SU-DHL-6 (cell line): ENCODE data around the gene TBC1D5.
A peak's percentile ranks its signal among the peaks of the same experiment; 100 is the strongest.
"Not testable (repeated sequence)": the region's sequence is repeated elsewhere in the genome, so short reads cannot be mapped to it uniquely, and the experiment has no call there.

Experiments
- H2AFZ ChIP-seq: fragments of 200-600 bp; sonication (generic); 2 replicates; pipeline ENCODE4 v1.6.1; 2014; ENCODE audit warnings: low read depth, mild to moderate bottlenecking, moderate library complexity, mixed read lengths, antibody characterized with exemption, low read length; ENCODE audit not compliant: severe bottlenecking
- H3F3A ChIP-seq: fragments of 200-600 bp; shearing (Covaris generic); 2 replicates; pipeline ENCODE4 v1.6.0; 2016; ENCODE audit warnings: antibody characterized with exemption, mild to moderate bottlenecking; ENCODE audit not compliant: insufficient read depth
- H3K27ac ChIP-seq: fragments of 200-600 bp; sonication (generic); 2 replicates; pipeline ENCODE4 v1.5.1; 2016; ENCODE audit warnings: low read depth, mild to moderate bottlenecking, low read length, moderate library complexity, mixed read lengths
- H3K27me3 ChIP-seq: fragments of 200-600 bp; sonication (generic), shearing (Covaris generic); 2 replicates; pipeline ENCODE4 v1.6.0; 2014; ENCODE audit warnings: mild to moderate bottlenecking, low read length
- H3K36me3 ChIP-seq: fragments of 200-600 bp; sonication (generic); 2 replicates; pipeline ENCODE4 v1.6.1; 2014; ENCODE audit warnings: mild to moderate bottlenecking, low read length, mixed read lengths
- H3K4me2 ChIP-seq: fragments of 300-600, 200-600 bp; shearing (Covaris generic), sonication (generic); 2 replicates; pipeline ENCODE4 v1.6.0; 2014; ENCODE audit warnings: low read length, low read depth, mild to moderate bottlenecking; ENCODE audit not compliant: poor library complexity, severe bottlenecking
- H3K4me3 ChIP-seq: fragments of 200-600 bp; sonication (generic); 2 replicates; pipeline ENCODE4 v1.5.1; 2014; ENCODE audit warnings: antibody characterized with exemption, low read length, mild to moderate bottlenecking, mixed read lengths; ENCODE audit not compliant: insufficient read depth, poor library complexity, severe bottlenecking
- H3K79me2 ChIP-seq: fragments of 200-600 bp; sonication (generic); 2 replicates; pipeline ENCODE4 v1.6.1; 2014; ENCODE audit warnings: mild to moderate bottlenecking, low read length, moderate library complexity; ENCODE audit not compliant: insufficient read depth
- H3K9ac ChIP-seq: fragments of 200-600 bp; sonication (generic); 2 replicates; pipeline ENCODE4 v1.7.0; 2014; ENCODE audit warnings: mild to moderate bottlenecking, low read length
- H3K9me2 ChIP-seq: fragments of 200-600 bp; sonication (generic); replicated peaks from 2 replicates; pipeline ENCODE4 v1.6.1; 2014; ENCODE audit warnings: low read length; ENCODE audit not compliant: insufficient read depth
- H3K9me3 ChIP-seq: fragments of 200-600 bp; sonication (generic); 2 replicates; pipeline ENCODE4 v1.6.1; 2014; ENCODE audit warnings: low read length, mixed read lengths; ENCODE audit not compliant: insufficient read depth
- H4K20me1 ChIP-seq: fragments of 200-600 bp; sonication (generic); 2 replicates; pipeline ENCODE4 v1.6.1; 2014; ENCODE audit warnings: low read depth, mild to moderate bottlenecking, antibody characterized with exemption, low read length, moderate library complexity, mixed read lengths
- EZH2phosphoT487 ChIP-seq: fragments of 200-600 bp; sonication (generic), shearing (Covaris generic); conservative IDR thresholded peaks from 2 replicates; pipeline ENCODE4 v1.6.1; 2018; ENCODE audit warnings: mild to moderate bottlenecking, antibody characterized with exemption, low read length, moderate library complexity, mixed read lengths
- TF ChIP-seq, protein P1 (sequence below): fragments of 200-600 bp; sonication (generic); IDR thresholded peaks from one replicate; pipeline ENCODE4 v1.5.1; 2017; ENCODE audit warnings: antibody characterized with exemption, mild to moderate bottlenecking, low read length, moderate library complexity; ENCODE audit not compliant: insufficient read depth, poor library complexity, severe bottlenecking

TBC1D5 gene

DNA sequence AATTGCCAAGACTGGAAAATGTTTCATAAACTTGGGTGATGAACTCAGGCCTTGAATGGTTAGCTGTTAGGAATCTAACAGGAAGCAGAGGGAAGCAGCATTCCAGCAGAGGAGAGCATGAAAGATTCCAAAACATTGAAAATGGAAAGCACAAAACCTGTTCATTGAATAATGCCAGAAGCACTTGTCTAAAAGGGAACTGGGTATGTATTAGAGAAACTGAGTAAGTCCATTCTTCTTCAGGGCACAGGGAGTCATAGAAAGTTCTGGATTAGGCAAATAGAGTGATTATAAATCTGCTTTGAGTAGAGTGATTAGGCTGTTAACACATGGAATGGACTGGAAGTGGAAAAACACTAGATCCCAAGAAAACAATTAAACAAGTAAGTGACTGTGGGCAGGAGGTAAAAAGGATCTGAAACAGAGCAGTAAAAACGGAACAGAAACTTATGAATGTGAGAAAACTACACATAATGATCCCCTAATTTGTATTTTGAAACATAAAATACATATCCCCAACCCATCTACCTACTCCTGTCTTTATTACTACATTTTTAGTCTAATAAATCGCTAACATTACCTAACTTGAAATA is 343.4 kb downstream of the TBC1D5 start:
- H3K79me2 ChIP-seq: no peaks in the 10 kb centered on the region
- H3K9ac ChIP-seq: no peak overlapping the region
- no peaks in the 10 kb centered on the region for H4K20me1 ChIP-seq
- no peaks in the 10 kb centered on the region for H3K9me2 ChIP-seq
- peak overlapping the region; percentile 24; the same call in 1 of the 2 replicates for H3K27ac ChIP-seq
- no peaks in the 10 kb centered on the region for H3K27me3 ChIP-seq
- TF ChIP-seq, protein P1, sequence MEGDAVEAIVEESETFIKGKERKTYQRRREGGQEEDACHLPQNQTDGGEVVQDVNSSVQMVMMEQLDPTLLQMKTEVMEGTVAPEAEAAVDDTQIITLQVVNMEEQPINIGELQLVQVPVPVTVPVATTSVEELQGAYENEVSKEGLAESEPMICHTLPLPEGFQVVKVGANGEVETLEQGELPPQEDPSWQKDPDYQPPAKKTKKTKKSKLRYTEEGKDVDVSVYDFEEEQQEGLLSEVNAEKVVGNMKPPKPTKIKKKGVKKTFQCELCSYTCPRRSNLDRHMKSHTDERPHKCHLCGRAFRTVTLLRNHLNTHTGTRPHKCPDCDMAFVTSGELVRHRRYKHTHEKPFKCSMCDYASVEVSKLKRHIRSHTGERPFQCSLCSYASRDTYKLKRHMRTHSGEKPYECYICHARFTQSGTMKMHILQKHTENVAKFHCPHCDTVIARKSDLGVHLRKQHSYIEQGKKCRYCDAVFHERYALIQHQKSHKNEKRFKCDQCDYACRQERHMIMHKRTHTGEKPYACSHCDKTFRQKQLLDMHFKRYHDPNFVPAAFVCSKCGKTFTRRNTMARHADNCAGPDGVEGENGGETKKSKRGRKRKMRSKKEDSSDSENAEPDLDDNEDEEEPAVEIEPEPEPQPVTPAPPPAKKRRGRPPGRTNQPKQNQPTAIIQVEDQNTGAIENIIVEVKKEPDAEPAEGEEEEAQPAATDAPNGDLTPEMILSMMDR: no peak
- TF ChIP-seq EZH2phosphoT487: no peak
- peak overlapping the region; percentile 9 for H3K4me2 ChIP-seq
- peaks cover 3% of the 10 kb centered on the region; the same call in 1 of the 2 replicates for H3F3A ChIP-seq
- H2AFZ ChIP-seq: no peak overlapping the region
- H3K4me3 ChIP-seq: no peak overlapping the region
- no peaks in the 10 kb centered on the region for H3K9me3 ChIP-seq
- peaks cover 13% of the 10 kb centered on the region; the same call in 1 of the 2 replicates for H3K36me3 ChIP-seq

DNA sequence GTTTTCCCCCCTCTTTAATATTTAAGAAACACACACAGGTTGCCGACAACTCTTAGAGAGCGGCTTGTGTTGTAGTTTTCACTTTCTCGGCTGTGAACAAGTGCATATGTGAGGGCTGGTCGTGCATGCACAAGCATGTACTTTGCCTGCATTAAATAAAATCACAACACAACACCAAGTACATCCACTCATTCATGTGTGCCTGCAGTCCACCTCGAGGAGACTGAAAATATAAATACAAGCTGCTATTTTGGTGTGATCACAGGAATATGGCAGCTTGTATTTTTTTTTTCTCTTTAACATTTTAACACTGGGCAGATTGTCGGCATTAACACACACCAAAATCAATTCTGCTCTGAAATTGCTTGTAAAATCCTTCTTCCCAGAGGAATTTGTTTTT is 346.4 kb downstream of the TBC1D5 start:
- no peaks in the 10 kb centered on the region for H3K79me2 ChIP-seq
- peaks cover 3% of the 10 kb centered on the region; the same call in 1 of the 2 replicates for H3F3A ChIP-seq
- H3K4me2 ChIP-seq: no peak overlapping the region
- TF ChIP-seq, protein P1: no peak
- TF ChIP-seq EZH2phosphoT487: no peak
- H3K4me3 ChIP-seq: no peak overlapping the region
- no peak overlapping the region for H3K27ac ChIP-seq
- H3K27me3 ChIP-seq: no peaks in the 10 kb centered on the region
- H4K20me1 ChIP-seq: no peaks in the 10 kb centered on the region
- no peaks in the 10 kb centered on the region for H3K9me2 ChIP-seq
- no peak overlapping the region for H3K9ac ChIP-seq
- no peak overlapping the region for H2AFZ ChIP-seq
- H3K36me3 ChIP-seq: peaks cover 7% of the 10 kb centered on the region; the same call in 1 of the 2 replicates
- H3K9me3 ChIP-seq: no peaks in the 10 kb centered on the region

DNA sequence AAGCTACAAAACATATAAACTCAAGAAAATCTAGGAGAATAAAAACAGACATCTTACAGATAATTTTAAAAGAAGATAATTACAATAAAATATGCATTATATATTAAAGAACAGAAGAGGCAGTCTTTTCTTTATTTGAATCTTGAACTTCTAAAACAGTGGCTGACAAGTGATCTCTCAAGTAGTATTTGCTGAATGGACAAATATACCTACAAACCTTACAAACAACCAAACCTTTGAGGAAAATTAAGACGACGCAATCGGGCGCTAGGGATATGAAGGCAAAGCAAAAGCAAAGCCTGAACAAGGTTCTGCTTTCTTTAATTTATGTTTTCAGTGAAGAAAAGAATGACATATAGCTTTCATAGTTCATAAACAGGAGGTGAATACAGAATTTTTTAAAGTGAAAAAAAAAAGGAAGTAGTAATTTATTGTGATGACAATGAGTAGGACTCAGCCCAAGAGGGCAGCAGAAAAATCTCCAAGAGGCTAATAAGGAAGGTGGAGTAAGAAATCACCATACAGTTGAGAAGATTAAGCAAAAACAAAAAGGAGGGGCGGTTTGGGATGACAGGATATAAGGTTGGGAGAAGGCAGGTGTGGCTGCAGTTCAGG is 347.8 kb downstream of the TBC1D5 start:
- no peak overlapping the region for H3K9ac ChIP-seq

DNA sequence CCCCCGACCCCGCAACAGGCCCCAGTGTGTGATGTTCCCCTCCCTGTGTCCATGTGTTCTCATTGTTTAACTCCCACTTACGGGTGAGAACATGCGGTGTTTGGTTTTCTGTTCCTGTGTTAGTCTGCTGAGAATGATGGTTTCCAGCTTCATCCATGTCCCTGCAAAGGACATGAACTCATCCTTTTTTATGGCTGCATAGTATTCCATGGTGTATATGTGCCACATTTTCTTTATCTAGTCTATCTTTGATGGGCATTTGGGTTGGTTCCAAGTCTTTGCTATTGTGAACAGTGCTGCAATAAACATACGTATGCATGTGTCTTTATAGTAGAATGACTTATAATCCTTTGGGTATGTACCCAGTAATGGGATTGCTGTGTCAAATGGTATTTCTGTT is 349.9 kb downstream of the TBC1D5 start:
- H3F3A ChIP-seq, H3K27ac ChIP-seq, H3K27me3 ChIP-seq, H3K4me3 ChIP-seq, H4K20me1 ChIP-seq, H3K79me2 ChIP-seq, H3K4me2 ChIP-seq, H3K36me3 ChIP-seq, H3K9me2 ChIP-seq, H2AFZ ChIP-seq, H3K9ac ChIP-seq, H3K9me3 ChIP-seq: not testable (repeated sequence)

More for the DNA sequence above, 347.8 kb downstream of the TBC1D5 start:
- Histone ChIP-seq H4K20me1 (no peaks in the 10 kb centered on the region), H3K4me3 (no peak overlapping the region), H3K27ac (no peak overlapping the region), H3F3A (peaks cover under 1% of the 10 kb centered on the region; the same call in 1 of the 2 replicates), H3K9me3 (no peaks in the 10 kb centered on the region), H3K79me2 (no peaks in the 10 kb centered on the region), H2AFZ (no peak overlapping the region), H3K9me2 (no peaks in the 10 kb centered on the region), H3K36me3 (peaks cover 7% of the 10 kb centered on the region; the same call in 1 of the 2 replicates), H3K4me2 (no peak overlapping the region), H3K27me3 (no peaks in the 10 kb centered on the region)
- TF ChIP-seq EZH2phosphoT487: no peak
- TF ChIP-seq, protein P1: no peak
